Psoas muscle (tissue), 8 donors: ENCODE results near the gene MPPED2. TPM values are rescaled to one million over a fixed set of nuclear protein-coding genes. Genes with fewer than 3 reads are reported as not detected.

Source experiments
- ATAC-seq, 4 donors: fragments of 200-7000 bp; cut with Tn5 transposase; one replicate each; pipeline ENCODE4 v1.9.1; 2020; ENCODE audit warnings: moderate library complexity in 3 of 4, mild to moderate bottlenecking in 2 of 4
- DNase-seq, 2 donors: peaks; one replicate each; pipeline ENCODE4 v3.0.0-alpha.2; 2020
- H3K27ac ChIP-seq: fragments of 200-600 bp; one replicate; pipeline ENCODE4 v1.8.0; 2022
- H3K27me3 ChIP-seq, 3 donors: fragments of 200-600 bp in 1 of 3; one replicate each; pipeline versions ENCODE4 v1.6.1 to v1.8.0; 2013 to 2022; ENCODE audit warnings: low read length in 2 of 3, mild to moderate bottlenecking in 2 of 3, moderate library complexity in 1 of 3; ENCODE audit not compliant: insufficient read depth in 3 of 3
- H3K36me3 ChIP-seq, 2 donors: fragments of 200-600 bp in 1 of 2; one replicate each; pipeline versions ENCODE4 v1.6.1 to v1.8.0; 2013 to 2022; ENCODE audit warnings: low read depth in 1 of 2, mild to moderate bottlenecking in 1 of 2, moderate library complexity in 1 of 2; ENCODE audit not compliant: insufficient read depth in 1 of 2
- H3K4me1 ChIP-seq: fragments of 200-600 bp; one replicate; pipeline ENCODE4 v1.8.0; 2022
- H3K4me3 ChIP-seq: fragments of 200-600 bp; one replicate; pipeline ENCODE4 v1.8.0; 2022; ENCODE audit warnings: mild to moderate bottlenecking
- H3K9me3 ChIP-seq: fragments of 200-600 bp; one replicate; pipeline ENCODE4 v1.8.0; 2022
- WGBS, 3 donors: extraction: QIAGEN DNeasy Blood & Tissue Kit; methylation state at CpG; one replicate each; pipeline versions ENCODE4 v1.1.6 to v1.1.7; 2013; 5-methylcytosine and 5-hydroxymethylcytosine counted together
- intact Hi-C, 2 donors: fragments of 100-400 bp; cut with DNase I; formaldehyde crosslinking; loops; one replicate each; pipeline versions ENCODE4 v1.11.0 to v1.14.2; 2022
- polyA plus RNA-seq, 3 donors: library from polyadenylated mRNA; stranded (reverse); fragments of 200-250 nt; gene quantifications; one replicate each; pipeline ENCODE4 v1.2.3, GENCODE V29; 2013
- total RNA-seq, 4 donors: library from RNA; stranded (reverse); fragmentation: NEBNext Ultra II Directional in 2 of 4; extraction: Animal tissue kit (Norgen Biotek cat#: 25700) in 2 of 4; gene quantifications; one replicate each; pipeline versions ENCODE4 v1.2.1 to v1.2.4, GENCODE V29; 2021 to 2023
- TF ChIP-seq, protein P1 (sequence below): fragments of 200-600 bp; IDR thresholded peaks from one replicate; pipeline ENCODE4 v1.8.0; 2022; ENCODE audit warnings: antibody characterized with exemption
- donor health status: healthy with polysubstance abuse.
- donor health status: DM: no; HTN: no; CAD: no; lungs with moderate emphysema.
- donor health status: Bipolar disorder and iron deficiency.
- donor health status: healthy.
- donor health status: DM: yes; HTN: yes; CAD: no.
- donor health status: DM: no; HTN: no; CAD: no.
- donor health status: DM: no; HTN: no; CAD: no.
- donor health status: DM: yes; HTN: yes; CAD: no.

The MPPED2 gene
- total and polyA plus RNA-seq, 7 donors: 0.44 to 7.9 (median 3.4) TPM

DNA sequence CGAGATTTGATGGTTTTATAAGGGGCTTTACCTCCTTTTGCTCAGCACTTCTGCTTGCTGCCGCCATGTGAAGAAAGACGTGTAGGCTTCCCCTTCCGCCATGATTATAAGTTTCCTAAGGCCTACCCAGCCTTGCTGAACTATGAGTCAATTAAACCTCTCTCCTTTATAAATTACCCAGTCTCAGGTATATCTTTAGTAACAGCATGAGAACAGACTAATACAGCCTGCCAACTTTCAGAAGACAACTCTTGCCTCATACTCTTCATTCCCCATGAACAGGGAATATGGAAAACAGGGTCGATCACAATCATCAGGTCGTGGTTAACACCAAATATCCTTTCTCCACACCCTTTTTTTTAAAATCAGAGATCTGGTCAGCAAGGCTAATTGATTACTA lies 83.0 kb downstream of the MPPED2 start:
- no peak for DNase-seq
- Histone ChIP-seq H3K36me3 (no peaks in the 10 kb centered on the region), H3K27ac (peak overlapping the region; percentile 44), H3K9me3 (no peaks in the 10 kb centered on the region), H3K27me3 (no peaks in the 10 kb centered on the region), H3K4me3 (no peak overlapping the region), H3K4me1 (peaks cover 22% of the 10 kb centered on the region)
- 70 to 82% (median 76%) methylated on average over 6 of the region's 6 CpGs for WGBS, 3 donors
- intact Hi-C loops: no loop called here
- TF ChIP-seq, protein P1, sequence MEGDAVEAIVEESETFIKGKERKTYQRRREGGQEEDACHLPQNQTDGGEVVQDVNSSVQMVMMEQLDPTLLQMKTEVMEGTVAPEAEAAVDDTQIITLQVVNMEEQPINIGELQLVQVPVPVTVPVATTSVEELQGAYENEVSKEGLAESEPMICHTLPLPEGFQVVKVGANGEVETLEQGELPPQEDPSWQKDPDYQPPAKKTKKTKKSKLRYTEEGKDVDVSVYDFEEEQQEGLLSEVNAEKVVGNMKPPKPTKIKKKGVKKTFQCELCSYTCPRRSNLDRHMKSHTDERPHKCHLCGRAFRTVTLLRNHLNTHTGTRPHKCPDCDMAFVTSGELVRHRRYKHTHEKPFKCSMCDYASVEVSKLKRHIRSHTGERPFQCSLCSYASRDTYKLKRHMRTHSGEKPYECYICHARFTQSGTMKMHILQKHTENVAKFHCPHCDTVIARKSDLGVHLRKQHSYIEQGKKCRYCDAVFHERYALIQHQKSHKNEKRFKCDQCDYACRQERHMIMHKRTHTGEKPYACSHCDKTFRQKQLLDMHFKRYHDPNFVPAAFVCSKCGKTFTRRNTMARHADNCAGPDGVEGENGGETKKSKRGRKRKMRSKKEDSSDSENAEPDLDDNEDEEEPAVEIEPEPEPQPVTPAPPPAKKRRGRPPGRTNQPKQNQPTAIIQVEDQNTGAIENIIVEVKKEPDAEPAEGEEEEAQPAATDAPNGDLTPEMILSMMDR: no peak
- peak; percentile 46 to 70 (median 64) for ATAC-seq

DNA sequence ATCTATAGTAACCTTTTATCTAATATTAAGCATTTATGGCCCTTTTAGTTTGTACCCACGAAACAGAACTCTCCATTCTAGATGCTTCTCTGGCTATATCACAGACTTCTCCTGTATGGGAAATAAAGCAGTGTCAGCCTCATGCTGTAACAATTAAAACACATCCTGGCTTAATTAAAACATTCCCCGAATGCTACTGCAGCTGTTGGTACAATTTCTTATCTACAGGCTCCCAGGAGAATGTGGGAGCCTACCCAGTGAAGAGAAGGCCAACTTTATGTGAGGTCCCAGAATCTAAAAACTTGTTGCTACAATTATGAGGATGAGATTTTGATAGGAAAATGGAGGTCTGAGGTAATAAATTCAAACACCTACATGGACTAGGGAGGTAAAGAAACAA lies 83.8 kb downstream of the MPPED2 start:
- H3K27me3 ChIP-seq: no peaks in the 10 kb centered on the region
- WGBS, 3 donors: 55 to 59% (median 56%) methylated on average over 2 of the region's 2 CpGs
- peaks cover 22% of the 10 kb centered on the region for H3K4me1 ChIP-seq
- no peak for DNase-seq
- ATAC-seq: no peak
- no peaks in the 10 kb centered on the region for H3K9me3 ChIP-seq
- no peak overlapping the region for H3K4me3 ChIP-seq
- H3K27ac ChIP-seq: no peak overlapping the region
- TF ChIP-seq, protein P1: no peak
- intact Hi-C loops: no loop called here
- H3K36me3 ChIP-seq: no peaks in the 10 kb centered on the region

DNA sequence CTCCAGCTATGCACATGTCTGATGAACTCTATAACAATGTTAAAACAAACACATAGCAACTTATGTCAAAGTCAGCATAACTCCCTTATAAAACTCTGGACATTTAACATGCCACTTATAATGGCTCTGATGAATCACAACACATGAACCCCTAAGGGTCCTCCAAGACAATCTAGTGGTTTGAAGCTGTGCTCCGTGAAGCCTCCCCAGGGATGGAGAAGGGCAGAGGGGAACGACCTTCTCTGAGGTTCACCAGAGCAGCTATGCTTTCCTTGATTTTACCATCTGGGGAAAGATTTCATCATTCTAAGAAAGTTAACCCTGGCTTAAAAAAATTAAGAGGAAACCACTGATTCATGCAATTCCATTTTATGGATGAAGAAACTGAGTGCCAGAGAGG lies 84.4 kb downstream of the MPPED2 start:
- Histone ChIP-seq H3K27me3 (no peaks in the 10 kb centered on the region), H3K27ac (no peak overlapping the region), H3K4me1 (peaks cover 22% of the 10 kb centered on the region), H3K9me3 (no peaks in the 10 kb centered on the region), H3K4me3 (no peak overlapping the region), H3K36me3 (no peaks in the 10 kb centered on the region)
- DNase-seq: peak in 1 of 2 donors; percentile 40
- no peak for ATAC-seq
- TF ChIP-seq, protein P1: no peak
- intact Hi-C loops: no loop called here
- 73 to 86% (median 80%) methylated on average over 2 of the region's 2 CpGs for WGBS, 3 donors

DNA sequence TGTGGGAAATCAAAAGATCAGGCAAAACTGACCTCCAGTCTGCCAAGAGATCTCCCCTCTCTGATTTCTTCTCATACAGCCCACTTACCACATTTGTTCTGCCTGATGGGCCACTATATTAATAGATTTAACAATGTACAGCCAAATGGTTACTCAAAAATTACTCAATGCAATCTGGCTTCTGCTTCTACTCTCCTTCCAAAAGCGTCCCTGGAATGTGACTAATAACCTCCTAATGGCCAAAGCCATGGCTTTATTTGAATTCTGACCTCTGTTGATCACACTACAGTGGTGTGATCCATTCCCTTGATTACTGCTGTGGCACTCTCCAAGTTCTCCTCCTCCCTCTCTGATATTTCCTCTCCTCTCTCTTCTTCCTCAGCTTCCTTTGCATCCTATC lies 86.2 kb downstream of the MPPED2 start:
- H3K36me3 ChIP-seq: no peaks in the 10 kb centered on the region
- DNase-seq (no peak), ATAC-seq (peak in 3 of 4 donors; percentile 49 to 85 (median 65))
- 36 to 75% (median 69%) methylated on average over 1 of the region's 1 CpG for WGBS, 3 donors
- no peaks in the 10 kb centered on the region for H3K27me3 ChIP-seq
- H3K27ac ChIP-seq: no peak overlapping the region
- H3K9me3 ChIP-seq: no peaks in the 10 kb centered on the region
- H3K4me1 ChIP-seq: peaks cover 35% of the 10 kb centered on the region
- TF ChIP-seq, protein P1: no peak
- H3K4me3 ChIP-seq: no peak overlapping the region
- intact Hi-C loops: no loop called here

DNA sequence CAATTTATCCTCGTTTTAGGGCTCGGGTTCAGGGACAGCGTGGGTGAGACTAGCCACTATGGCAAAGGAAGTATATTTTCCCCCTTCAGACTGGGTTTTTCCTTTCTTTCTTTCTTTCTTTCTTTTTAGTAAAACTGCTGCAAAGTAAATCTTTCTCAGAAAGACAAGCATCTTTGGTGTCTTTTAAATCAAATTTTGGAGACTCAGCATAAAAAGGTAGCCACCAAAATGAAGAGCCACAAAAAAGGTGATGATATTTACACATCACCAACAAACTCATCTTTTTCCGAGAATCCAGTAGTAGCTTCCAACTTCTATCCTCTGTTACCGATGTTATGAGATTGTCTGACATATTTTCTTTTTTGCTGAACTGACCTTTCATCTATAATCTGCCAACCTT lies 88.6 kb downstream of the MPPED2 start:
- Histone ChIP-seq H3K27ac (no peak overlapping the region), H3K27me3 (no peaks in the 10 kb centered on the region), H3K4me3 (no peak overlapping the region), H3K36me3 (no peaks in the 10 kb centered on the region), H3K4me1 (peaks cover 27% of the 10 kb centered on the region), H3K9me3 (no peaks in the 10 kb centered on the region)
- DNase-seq (no peak), ATAC-seq (no peak)
- TF ChIP-seq, protein P1: no peak
- WGBS, 3 donors: 90 to 96% (median 92%) methylated on average over 5 of the region's 5 CpGs
- intact Hi-C loops: no loop called here
